ENCODE results near the gene ENTPD6.

DNA sequence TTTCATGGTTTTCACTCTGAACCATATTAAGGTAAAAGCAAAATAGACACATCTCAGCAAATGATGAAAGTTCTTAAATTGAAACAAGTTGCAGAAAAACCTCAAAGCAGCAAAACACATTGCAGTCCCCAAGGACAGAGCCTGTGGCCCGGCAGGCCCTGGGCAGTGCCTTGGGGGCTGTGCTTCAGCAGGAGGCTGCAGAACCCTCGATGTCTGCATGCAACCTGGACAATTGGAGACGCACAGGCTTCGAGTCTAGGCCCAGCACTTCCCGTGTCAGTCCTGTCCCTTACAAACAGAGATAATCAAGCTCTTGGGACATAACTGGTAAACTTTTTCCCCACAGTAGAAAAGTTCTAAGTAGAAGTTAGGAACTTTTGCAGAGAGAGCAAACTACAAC, 61.6 kb downstream of the ENTPD6 start:
- TF ChIP-seq POLR2A (IDR thresholded peaks at IDR 0.05): no peak
- TF ChIP-seq, protein P1, sequence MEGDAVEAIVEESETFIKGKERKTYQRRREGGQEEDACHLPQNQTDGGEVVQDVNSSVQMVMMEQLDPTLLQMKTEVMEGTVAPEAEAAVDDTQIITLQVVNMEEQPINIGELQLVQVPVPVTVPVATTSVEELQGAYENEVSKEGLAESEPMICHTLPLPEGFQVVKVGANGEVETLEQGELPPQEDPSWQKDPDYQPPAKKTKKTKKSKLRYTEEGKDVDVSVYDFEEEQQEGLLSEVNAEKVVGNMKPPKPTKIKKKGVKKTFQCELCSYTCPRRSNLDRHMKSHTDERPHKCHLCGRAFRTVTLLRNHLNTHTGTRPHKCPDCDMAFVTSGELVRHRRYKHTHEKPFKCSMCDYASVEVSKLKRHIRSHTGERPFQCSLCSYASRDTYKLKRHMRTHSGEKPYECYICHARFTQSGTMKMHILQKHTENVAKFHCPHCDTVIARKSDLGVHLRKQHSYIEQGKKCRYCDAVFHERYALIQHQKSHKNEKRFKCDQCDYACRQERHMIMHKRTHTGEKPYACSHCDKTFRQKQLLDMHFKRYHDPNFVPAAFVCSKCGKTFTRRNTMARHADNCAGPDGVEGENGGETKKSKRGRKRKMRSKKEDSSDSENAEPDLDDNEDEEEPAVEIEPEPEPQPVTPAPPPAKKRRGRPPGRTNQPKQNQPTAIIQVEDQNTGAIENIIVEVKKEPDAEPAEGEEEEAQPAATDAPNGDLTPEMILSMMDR (IDR thresholded peaks at IDR 0.05): no peak

All from uterus (tissue), 2 donors.